Gastrocnemius medialis (tissue), 4 donors: ENCODE measurements around the gene ARHGAP32.

Experiments used
- POLR2A ChIP-seq, 2 donors: fragments of 450-650 bp; IDR thresholded peaks; one replicate each; pipeline ENCODE4 v1.6.1; 2017; ENCODE audit warnings: antibody characterized with exemption in 2 of 2, mild to moderate bottlenecking in 2 of 2, moderate library complexity in 2 of 2
- TF ChIP-seq, protein P1 (sequence below), 5 experiments: fragments of 450-650 bp in 3 of 5; fragments of 200-600 bp in 2 of 5; sonication (generic) in 2 of 5; IDR thresholded peaks in 4 of 5; conservative IDR thresholded peaks in 1 of 5; 1 replicate in 4 of 5; 2 replicates in 1 of 5; pipeline ENCODE4 v1.5.1; 2016 to 2019; ENCODE audit warnings: antibody characterized with exemption in 5 of 5, mild to moderate bottlenecking in 3 of 5, moderate library complexity in 3 of 5

DNA sequence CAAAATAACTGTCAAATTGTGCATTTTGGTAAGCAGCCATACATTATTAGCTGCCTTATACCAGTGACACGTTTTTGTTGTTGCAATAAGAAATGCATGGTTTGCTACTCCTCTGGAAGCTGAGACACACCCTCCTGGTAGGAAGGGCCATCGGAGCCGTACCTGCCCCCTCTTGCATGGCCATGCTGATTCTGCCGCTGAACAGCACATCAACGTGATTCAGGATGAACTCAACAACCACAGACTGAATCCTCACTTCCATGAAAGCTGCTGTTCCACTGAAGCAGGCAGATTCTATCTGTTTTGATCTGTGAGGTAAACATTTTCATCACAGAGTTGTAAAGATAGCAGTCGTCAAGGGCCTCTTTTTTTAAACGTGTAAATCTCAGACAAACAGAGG lies 210.9 kb downstream of the ARHGAP32 start:
- TF ChIP-seq, protein P1, sequence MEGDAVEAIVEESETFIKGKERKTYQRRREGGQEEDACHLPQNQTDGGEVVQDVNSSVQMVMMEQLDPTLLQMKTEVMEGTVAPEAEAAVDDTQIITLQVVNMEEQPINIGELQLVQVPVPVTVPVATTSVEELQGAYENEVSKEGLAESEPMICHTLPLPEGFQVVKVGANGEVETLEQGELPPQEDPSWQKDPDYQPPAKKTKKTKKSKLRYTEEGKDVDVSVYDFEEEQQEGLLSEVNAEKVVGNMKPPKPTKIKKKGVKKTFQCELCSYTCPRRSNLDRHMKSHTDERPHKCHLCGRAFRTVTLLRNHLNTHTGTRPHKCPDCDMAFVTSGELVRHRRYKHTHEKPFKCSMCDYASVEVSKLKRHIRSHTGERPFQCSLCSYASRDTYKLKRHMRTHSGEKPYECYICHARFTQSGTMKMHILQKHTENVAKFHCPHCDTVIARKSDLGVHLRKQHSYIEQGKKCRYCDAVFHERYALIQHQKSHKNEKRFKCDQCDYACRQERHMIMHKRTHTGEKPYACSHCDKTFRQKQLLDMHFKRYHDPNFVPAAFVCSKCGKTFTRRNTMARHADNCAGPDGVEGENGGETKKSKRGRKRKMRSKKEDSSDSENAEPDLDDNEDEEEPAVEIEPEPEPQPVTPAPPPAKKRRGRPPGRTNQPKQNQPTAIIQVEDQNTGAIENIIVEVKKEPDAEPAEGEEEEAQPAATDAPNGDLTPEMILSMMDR (IDR thresholded peaks at IDR 0.05 in 4 of 5, conservative IDR thresholded peaks at IDR 0.05 in 1 of 5): no peak
- no peak for TF ChIP-seq POLR2A (IDR thresholded peaks at IDR 0.05)
